Measurements from ENCODE around the gene RNF180.

DNA sequence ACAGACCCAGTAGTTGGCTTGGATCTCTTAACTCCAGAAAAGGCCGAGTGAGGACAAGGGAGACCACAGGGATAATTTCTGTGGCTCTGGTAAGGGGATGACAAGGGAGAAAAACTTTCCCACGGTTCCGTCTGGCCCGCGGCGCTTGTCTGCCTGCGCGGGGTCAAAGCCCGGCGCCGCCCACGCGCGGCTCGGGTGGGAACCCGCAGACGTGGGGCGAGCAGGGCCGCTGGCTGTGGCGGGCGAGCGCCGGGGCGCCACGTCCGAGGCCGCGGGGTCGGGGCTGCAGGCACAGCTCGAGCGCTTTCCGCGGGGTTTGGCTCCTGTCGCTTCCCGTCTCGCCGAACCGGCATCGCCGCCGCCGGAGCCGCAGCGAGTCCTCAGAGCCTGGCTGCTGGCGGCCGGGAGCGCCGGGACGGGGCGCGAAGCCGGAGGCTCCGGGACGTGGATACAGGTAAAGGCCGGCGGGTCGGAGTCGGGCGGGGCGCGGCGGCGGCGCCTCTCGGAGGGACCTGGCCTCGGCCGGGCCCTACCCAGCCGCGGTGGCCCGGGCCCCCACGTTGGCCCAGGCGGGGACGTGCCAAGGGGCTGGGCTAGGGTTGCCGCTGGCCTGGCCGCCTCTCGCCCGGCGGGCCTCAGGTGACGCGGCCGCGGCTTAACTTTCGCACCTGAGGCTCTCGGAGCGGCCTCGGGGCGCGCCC, at the start of gene RNF180:
- no peak for TF ChIP-seq POLR2AphosphoS5 (IDR thresholded peaks at IDR 0.05; ENCODE audit: low read depth, low read length)
- TF ChIP-seq POLR2A (IDR thresholded peaks at IDR 0.05; ENCODE audit: low read depth, low read length): no peak
- TF ChIP-seq TAF1 (IDR thresholded peaks at IDR 0.05; ENCODE audit: low read depth, low read length): no peak
